ENCODE data around the gene SORBS2.

DNA sequence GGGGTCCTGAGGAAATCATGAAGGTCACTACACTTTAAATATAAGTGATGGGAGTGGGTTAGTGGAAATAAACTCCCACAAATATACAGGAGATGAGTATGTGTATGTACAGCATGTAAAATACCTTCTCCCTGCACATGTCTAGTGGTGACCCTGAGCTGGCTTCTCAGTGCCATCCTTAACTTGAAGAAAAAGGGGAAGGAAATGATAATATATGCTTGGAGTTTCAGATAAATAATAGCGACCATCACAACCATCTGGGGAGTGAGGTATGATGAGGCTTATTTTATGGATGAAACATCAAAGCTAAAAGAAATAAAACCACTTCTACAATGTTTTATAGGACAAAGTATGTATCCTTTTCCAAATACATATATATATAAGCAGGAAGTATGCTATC lies 41.0 kb upstream of the SORBS2 start:
- TF ChIP-seq ZFP3 (CRISPR knock-in tag; IDR thresholded peaks at IDR 0.05) (no peak), TOX (CRISPR knock-in tag; IDR thresholded peaks at IDR 0.05; ENCODE audit: borderline replicate concordance) (no peak), ZFP30 (CRISPR knock-in tag; IDR thresholded peaks at IDR 0.05) (no peak), ISL1 (CRISPR knock-in tag; IDR thresholded peaks at IDR 0.05) (no peak), PPARA (CRISPR knock-in tag; IDR thresholded peaks at IDR 0.05; ENCODE audit: borderline replicate concordance) (no peak)
- TF ChIP-seq, protein P1, sequence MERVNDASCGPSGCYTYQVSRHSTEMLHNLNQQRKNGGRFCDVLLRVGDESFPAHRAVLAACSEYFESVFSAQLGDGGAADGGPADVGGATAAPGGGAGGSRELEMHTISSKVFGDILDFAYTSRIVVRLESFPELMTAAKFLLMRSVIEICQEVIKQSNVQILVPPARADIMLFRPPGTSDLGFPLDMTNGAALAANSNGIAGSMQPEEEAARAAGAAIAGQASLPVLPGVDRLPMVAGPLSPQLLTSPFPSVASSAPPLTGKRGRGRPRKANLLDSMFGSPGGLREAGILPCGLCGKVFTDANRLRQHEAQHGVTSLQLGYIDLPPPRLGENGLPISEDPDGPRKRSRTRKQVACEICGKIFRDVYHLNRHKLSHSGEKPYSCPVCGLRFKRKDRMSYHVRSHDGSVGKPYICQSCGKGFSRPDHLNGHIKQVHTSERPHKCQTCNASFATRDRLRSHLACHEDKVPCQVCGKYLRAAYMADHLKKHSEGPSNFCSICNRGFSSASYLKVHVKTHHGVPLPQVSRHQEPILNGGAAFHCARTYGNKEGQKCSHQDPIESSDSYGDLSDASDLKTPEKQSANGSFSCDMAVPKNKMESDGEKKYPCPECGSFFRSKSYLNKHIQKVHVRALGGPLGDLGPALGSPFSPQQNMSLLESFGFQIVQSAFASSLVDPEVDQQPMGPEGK (CRISPR knock-in tag; IDR thresholded peaks at IDR 0.05; ENCODE audit: borderline replicate concordance): no peak
- TF ChIP-seq, protein P2, sequence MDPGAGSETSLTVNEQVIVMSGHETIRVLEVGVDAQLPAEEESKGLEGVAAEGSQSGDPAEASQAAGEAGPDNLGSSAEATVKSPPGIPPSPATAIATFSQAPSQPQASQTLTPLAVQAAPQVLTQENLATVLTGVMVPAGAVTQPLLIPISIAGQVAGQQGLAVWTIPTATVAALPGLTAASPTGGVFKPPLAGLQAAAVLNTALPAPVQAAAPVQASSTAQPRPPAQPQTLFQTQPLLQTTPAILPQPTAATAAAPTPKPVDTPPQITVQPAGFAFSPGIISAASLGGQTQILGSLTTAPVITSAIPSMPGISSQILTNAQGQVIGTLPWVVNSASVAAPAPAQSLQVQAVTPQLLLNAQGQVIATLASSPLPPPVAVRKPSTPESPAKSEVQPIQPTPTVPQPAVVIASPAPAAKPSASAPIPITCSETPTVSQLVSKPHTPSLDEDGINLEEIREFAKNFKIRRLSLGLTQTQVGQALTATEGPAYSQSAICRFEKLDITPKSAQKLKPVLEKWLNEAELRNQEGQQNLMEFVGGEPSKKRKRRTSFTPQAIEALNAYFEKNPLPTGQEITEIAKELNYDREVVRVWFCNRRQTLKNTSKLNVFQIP (CRISPR knock-in tag; IDR thresholded peaks at IDR 0.05; ENCODE audit: borderline replicate concordance, low read depth): no peak

Data from SK-N-SH treated with all-trans-retinoic acid at 6 μM for 48 hours (cell line).